Measurements from ENCODE around the gene KLHL42. TPM values are rescaled to one million over a fixed set of nuclear protein-coding genes. Genes with fewer than 3 reads are reported as not detected.

The KLHL42 gene
- total RNA-seq, 8 experiments from 2014 or later = 9.3 to 38.5 (median 31.4) TPM

- in situ Hi-C loops (cut with MboI; ENCODE audit: low pct_unique_long_range_greater_than_20kb in 2 of 9, low sequenced_read_pairs in 9 of 9, unreplicated experiment in 9 of 9) = no loop called here
- no peak for ATAC-seq (replicated peaks in 6 of 8)
- Histone ChIP-seq H3K4me1 (replicated peaks in 1 of 2) (peaks cover 0 to 11% of the 10 kb centered on the region in 2 donors), H3K27ac (no peak overlapping the region), H3K4me3 (no peak overlapping the region)
- 50 to 100% (median 82%) methylated on average over 1 to 4 of the region's 4 CpGs; no CpG with 5 or more reads in 4 of the 10 experiments for WGBS, 10 experiments
Observed at GRCh38 chr12:27810756-27811155, 30.7 kb downstream of the KLHL42 start.

GRCh38 chr12:27812502-27812901 is 32.5 kb downstream of the KLHL42 start:
- peaks cover 0 to 11% of the 10 kb centered on the region in 2 donors for H3K4me1 ChIP-seq (replicated peaks in 1 of 2)
- in situ Hi-C loops (cut with MboI; ENCODE audit: low pct_unique_long_range_greater_than_20kb in 2 of 9, low sequenced_read_pairs in 9 of 9, unreplicated experiment in 9 of 9) = no loop called here
- WGBS, 10 experiments = 68 to 100% (median 76%) methylated on average over 1 to 6 of the region's 6 CpGs; no CpG with 5 or more reads in 3 of the 10 experiments
- no peak overlapping the region for H3K27ac ChIP-seq
- ATAC-seq (replicated peaks in 6 of 8) = no peak
- no peak overlapping the region for H3K4me3 ChIP-seq

DNA sequence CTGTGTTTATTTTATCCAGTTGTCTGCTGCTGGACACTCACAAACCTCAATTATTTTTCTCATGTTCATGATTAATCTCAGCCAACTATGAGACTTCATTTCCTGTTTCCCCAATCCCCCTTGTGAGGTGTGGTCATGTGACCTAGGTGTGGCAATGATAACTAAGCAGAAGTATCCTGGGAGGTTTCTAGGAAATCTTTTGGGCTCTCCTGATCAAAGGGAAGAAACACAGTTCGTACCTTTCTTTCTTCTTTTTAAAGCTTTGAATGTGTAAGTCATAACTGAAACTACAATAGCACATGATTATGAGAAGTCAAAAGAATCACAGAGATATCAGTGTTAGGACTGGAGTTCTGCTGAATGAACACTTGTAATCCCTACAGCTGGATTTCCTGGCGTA is 34.4 kb downstream of the KLHL42 start:
- H3K4me1 ChIP-seq (replicated peaks in 1 of 2) = peaks cover 0 to 9% of the 10 kb centered on the region in 2 donors
- no peak for ATAC-seq (replicated peaks in 6 of 8)
- 20 to 100% (median 81%) methylated on average over 1 to 2 of the region's 2 CpGs; no CpG with 5 or more reads in 2 of the 10 experiments for WGBS, 10 experiments
- H3K4me3 ChIP-seq = no peak overlapping the region
- H3K27ac ChIP-seq = no peak overlapping the region
- in situ Hi-C loops (cut with MboI; ENCODE audit: low pct_unique_long_range_greater_than_20kb in 2 of 9, low sequenced_read_pairs in 9 of 9, unreplicated experiment in 9 of 9) = no loop called here

DNA sequence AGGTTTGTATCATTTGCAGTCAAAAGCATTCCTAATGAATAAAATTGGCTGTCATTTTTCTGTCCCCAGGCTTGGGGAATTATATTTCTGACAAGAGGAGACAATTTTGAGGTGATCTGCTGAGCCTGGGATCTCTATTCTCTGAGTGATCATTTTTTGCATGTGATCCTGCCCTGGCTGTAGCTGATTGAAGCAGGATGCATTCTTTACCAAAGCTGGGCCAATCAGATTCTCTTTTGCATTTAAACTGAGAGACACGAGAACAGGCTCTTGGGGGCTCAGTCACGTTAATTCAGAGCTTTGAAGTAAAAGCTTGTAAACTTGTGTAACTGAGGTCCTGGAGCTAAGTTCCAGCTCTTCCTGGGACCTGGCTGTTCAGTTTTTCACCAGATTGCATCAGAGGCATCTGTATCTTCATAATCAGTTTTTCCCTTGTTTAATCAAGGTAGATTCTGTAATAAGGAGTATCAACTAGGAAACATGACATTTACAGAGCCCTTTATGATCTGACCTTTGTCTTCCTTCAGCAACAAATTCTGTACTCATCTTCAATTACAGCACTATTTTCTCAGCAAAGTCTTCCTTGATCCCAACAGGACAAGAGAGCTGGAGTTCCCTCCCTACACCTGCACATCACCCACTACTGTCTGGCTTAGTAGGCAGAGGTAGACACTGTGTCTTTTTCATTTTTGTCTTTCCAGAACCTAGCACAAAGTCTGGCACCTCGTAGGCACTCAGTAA is 35.0 kb downstream of the KLHL42 start:
- H3K27ac ChIP-seq = no peak overlapping the region
- in situ Hi-C loops (cut with MboI; ENCODE audit: low pct_unique_long_range_greater_than_20kb in 2 of 9, low sequenced_read_pairs in 9 of 9, unreplicated experiment in 9 of 9) = no loop called here
- WGBS, 10 experiments = 0 to 60% (median 24%) methylated on average over 1 to 3 of the region's 3 CpGs; no CpG with 5 or more reads in 3 of the 10 experiments
- ATAC-seq (replicated peaks in 6 of 8) = peak in 5 of 8 experiments; percentile 21 to 56 (median 36)
- no peak overlapping the region for H3K4me3 ChIP-seq
- peaks cover 0 to 9% of the 10 kb centered on the region in 2 donors for H3K4me1 ChIP-seq (replicated peaks in 1 of 2)

GRCh38 chr12:27817766-27818165 is 37.7 kb downstream of the KLHL42 start:
- Histone ChIP-seq H3K27ac (no peak overlapping the region), H3K4me1 (replicated peaks in 1 of 2) (peaks cover 0 to 9% of the 10 kb centered on the region in 2 donors), H3K4me3 (no peak overlapping the region)
- WGBS, 10 experiments = 71 to 100% (median 90%) methylated on average over 1 to 3 of the region's 4 CpGs; no CpG with 5 or more reads in 2 of the 10 experiments
- ATAC-seq (replicated peaks in 6 of 8) = no peak
- in situ Hi-C loops (cut with MboI; ENCODE audit: low pct_unique_long_range_greater_than_20kb in 2 of 9, low sequenced_read_pairs in 9 of 9, unreplicated experiment in 9 of 9) = no loop called here

DNA sequence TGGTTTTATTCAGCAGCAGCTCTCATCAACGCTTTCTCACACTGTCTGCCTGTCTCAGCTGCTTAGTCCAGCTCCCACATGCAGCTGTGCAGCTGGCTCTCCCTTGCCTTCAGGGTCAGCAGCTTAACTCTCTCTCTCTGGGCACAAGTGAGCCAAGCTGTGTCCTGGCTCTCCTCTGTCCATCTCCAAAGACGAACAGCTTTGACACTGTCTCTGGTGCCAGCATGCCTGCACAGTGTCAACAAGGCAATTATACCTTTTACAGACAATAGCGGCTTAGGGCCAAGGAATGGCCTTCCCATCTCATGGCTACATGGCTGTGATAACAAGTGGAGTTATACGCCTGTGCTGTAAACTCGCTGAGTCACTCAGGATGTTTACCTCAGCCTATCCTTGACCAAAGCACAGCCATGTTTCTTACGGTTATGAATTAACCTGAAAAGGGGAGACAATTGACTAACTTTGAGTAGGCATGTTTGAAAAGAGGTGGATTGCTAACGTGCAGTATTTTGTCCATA is 38.4 kb downstream of the KLHL42 start:
- in situ Hi-C loops (cut with MboI; ENCODE audit: low pct_unique_long_range_greater_than_20kb in 2 of 9, low sequenced_read_pairs in 9 of 9, unreplicated experiment in 9 of 9) = no loop called here
- no peak overlapping the region for H3K27ac ChIP-seq
- peaks cover 0 to 9% of the 10 kb centered on the region in 2 donors for H3K4me1 ChIP-seq (replicated peaks in 1 of 2)
- 80 to 100% (median 90%) methylated on average over 2 to 5 of the region's 7 CpGs; no CpG with 5 or more reads in 1 of the 10 experiments for WGBS, 10 experiments
- ATAC-seq (replicated peaks in 6 of 8) = peak in 1 of 8 experiments; percentile 25
- no peak overlapping the region for H3K4me3 ChIP-seq

DNA sequence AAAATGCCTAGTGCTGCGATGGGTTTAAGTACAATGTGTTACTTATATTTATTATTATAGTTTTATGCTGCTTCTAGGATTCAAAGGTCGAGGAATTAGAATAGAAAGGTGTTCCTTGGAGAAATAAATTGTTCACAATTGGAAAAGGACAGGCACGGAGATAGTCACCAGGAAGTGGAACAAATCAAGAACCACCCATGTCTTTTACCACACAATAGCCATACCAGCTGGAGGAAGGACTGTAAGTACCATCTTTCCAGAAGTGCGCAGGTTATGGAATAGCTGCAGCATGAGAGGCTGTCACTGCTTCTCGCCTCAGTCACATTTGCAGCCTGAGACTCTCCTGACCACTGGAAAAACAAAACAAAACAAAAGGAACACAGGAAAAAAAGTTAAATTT is 40.5 kb downstream of the KLHL42 start:
- Histone ChIP-seq H3K4me3 (no peak overlapping the region), H3K4me1 (replicated peaks in 1 of 2) (no peaks in the 10 kb centered on the region), H3K27ac (no peak overlapping the region)
- no peak for ATAC-seq (replicated peaks in 6 of 8)
- in situ Hi-C loops (cut with MboI; ENCODE audit: low pct_unique_long_range_greater_than_20kb in 2 of 9, low sequenced_read_pairs in 9 of 9, unreplicated experiment in 9 of 9) = no loop called here
- WGBS, 10 experiments = 43 to 100% (median 68%) methylated on average over 2 to 5 of the region's 5 CpGs

DNA sequence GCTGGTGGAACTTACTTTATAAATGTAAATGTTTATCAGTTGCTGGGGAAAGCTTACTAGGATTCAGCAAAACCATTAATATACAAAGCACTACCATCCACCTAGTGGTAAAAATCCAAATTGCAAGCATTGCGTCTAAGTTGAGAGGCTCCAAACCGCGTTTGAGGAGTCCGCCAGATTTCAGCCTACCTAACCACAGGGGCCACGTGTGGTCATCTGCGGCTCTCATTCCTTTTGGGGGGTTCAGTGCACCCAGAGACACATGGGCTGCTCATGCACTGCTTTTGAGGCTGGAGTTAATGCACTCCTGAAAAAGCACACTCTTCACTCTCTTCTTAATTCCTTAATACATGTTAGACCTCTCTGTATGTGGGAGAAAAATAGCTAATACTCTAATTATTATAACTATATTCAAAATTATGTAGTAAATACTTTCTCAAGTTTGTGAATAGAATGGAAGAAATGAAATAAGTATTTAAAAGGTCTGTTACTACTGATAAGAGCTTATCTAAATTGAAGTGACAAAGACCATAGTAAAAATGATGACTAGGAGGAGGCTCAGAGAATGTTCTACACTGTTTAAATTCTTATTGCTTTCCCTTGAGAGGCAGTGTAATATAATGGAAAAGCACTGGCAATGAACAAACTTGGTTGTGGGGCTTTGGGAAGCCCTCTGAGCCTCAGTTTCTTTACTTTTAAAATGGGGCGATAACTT is 41.4 kb downstream of the KLHL42 start:
- WGBS, 10 experiments = 0 to 100% (median 21%) methylated on average over 1 to 6 of the region's 7 CpGs; no CpG with 5 or more reads in 2 of the 10 experiments
- Histone ChIP-seq H3K27ac (no peak overlapping the region), H3K4me1 (replicated peaks in 1 of 2) (no peaks in the 10 kb centered on the region), H3K4me3 (no peak overlapping the region)
- in situ Hi-C loops (cut with MboI; ENCODE audit: low pct_unique_long_range_greater_than_20kb in 2 of 9, low sequenced_read_pairs in 9 of 9, unreplicated experiment in 9 of 9) = no loop called here
- peak in 6 of 8 experiments; percentile 25 to 93 (median 76) for ATAC-seq (replicated peaks in 6 of 8)

GRCh38 chr12:27822076-27822712 is 42.2 kb downstream of the KLHL42 start:
- Histone ChIP-seq H3K27ac (no peak overlapping the region), H3K4me3 (no peak overlapping the region), H3K4me1 (replicated peaks in 1 of 2) (no peaks in the 10 kb centered on the region)
- 44 to 100% (median 90%) methylated on average over 3 to 7 of the region's 9 CpGs; no CpG with 5 or more reads in 2 of the 10 experiments for WGBS, 10 experiments
- ATAC-seq (replicated peaks in 6 of 8) = peak in 2 of 8 experiments; percentile 41 to 48
- in situ Hi-C loops (cut with MboI; ENCODE audit: low pct_unique_long_range_greater_than_20kb in 2 of 9, low sequenced_read_pairs in 9 of 9, unreplicated experiment in 9 of 9) = no loop called here

- no peak for ATAC-seq (replicated peaks in 6 of 8)
- no peak overlapping the region for H3K4me3 ChIP-seq
- in situ Hi-C loops (cut with MboI; ENCODE audit: low pct_unique_long_range_greater_than_20kb in 2 of 9, low sequenced_read_pairs in 9 of 9, unreplicated experiment in 9 of 9) = no loop called here
- H3K4me1 ChIP-seq (replicated peaks in 1 of 2) = no peaks in the 10 kb centered on the region
- no peak overlapping the region for H3K27ac ChIP-seq
- WGBS, 10 experiments = 87 to 100% (median 89%) methylated on average over 1 to 5 of the region's 5 CpGs; no CpG with 5 or more reads in 3 of the 10 experiments
Observed at GRCh38 chr12:27823038-27823437, 43.0 kb downstream of the KLHL42 start.

DNA sequence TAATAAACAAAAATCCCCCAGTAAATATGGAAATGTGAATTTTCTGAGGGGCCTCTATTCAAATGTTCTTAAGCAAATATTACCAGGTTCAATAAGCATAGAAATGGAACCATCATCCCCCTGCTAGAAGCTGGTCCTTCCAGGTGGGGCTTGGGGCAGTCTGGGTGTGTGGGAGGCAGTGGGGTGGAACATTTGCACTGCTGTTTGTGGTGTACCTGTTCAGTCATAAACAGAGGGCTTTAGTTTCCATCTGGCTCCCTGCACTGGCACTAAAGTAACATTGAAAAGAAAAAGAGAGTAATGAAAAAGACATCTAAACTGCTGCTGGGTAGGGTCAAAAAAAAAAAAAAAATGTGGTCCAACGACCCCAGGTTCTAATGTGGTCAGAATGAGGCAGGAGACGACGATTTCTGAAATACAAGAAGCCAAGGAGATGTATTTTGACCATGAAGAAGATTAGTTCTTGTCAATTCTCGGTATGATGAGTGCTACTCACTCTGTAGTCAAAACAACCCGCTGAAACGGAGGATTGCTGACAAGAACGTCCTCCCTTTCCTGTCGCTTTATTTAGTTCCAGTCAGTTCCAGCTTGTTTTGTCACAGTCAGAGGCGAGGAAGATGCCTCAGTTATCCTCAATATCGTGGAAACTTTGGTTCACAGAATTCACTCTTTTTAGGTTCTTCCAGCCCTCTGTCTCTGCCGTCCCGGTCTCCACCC is 44.3 kb downstream of the KLHL42 start:
- in situ Hi-C loops (cut with MboI; ENCODE audit: low pct_unique_long_range_greater_than_20kb in 2 of 9, low sequenced_read_pairs in 9 of 9, unreplicated experiment in 9 of 9) = no loop called here
- Histone ChIP-seq H3K4me3 (no peak overlapping the region), H3K27ac (no peak overlapping the region), H3K4me1 (replicated peaks in 1 of 2) (no peaks in the 10 kb centered on the region)
- WGBS, 10 experiments = 53 to 90% (median 82%) methylated on average over 2 to 12 of the region's 12 CpGs
- no peak for ATAC-seq (replicated peaks in 6 of 8)

DNA sequence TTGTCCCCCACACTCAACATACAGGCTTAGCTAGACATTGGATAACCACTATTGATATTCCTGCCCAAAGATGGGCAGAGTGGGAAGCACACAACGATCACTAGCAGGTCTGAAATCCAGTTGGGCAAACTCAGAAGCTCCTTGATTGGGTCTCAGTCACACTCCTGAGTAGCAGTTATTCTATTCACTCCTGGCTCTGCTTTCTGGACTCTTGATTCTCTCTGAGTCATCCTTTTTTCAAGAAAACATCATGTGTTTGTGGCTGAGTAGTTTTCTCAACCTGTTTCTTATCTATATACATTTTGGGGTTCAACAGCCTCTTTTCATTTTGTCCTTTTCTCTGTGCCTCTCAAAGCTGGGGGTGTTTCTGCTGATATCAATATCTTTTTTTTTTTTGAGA is 46.0 kb downstream of the KLHL42 start:
- ATAC-seq (replicated peaks in 6 of 8) = no peak
- H3K27ac ChIP-seq = no peak overlapping the region
- H3K4me1 ChIP-seq (replicated peaks in 1 of 2) = no peaks in the 10 kb centered on the region
- H3K4me3 ChIP-seq = no peak overlapping the region
- 33 to 86% (median 60%) methylated on average over 1 of the region's 1 CpG; no CpG with 5 or more reads in 3 of the 10 experiments for WGBS, 10 experiments
- in situ Hi-C loops (cut with MboI; ENCODE audit: low pct_unique_long_range_greater_than_20kb in 2 of 9, low sequenced_read_pairs in 9 of 9, unreplicated experiment in 9 of 9) = no loop called here

Data from motor neuron (in vitro differentiated cells).